Measurements from ENCODE around the gene ZNF441.
"Not testable (repeated sequence)": the region's sequence is repeated elsewhere in the genome, so short reads cannot be mapped to it uniquely, and the experiment has no call there.

ZNF441 gene

DNA sequence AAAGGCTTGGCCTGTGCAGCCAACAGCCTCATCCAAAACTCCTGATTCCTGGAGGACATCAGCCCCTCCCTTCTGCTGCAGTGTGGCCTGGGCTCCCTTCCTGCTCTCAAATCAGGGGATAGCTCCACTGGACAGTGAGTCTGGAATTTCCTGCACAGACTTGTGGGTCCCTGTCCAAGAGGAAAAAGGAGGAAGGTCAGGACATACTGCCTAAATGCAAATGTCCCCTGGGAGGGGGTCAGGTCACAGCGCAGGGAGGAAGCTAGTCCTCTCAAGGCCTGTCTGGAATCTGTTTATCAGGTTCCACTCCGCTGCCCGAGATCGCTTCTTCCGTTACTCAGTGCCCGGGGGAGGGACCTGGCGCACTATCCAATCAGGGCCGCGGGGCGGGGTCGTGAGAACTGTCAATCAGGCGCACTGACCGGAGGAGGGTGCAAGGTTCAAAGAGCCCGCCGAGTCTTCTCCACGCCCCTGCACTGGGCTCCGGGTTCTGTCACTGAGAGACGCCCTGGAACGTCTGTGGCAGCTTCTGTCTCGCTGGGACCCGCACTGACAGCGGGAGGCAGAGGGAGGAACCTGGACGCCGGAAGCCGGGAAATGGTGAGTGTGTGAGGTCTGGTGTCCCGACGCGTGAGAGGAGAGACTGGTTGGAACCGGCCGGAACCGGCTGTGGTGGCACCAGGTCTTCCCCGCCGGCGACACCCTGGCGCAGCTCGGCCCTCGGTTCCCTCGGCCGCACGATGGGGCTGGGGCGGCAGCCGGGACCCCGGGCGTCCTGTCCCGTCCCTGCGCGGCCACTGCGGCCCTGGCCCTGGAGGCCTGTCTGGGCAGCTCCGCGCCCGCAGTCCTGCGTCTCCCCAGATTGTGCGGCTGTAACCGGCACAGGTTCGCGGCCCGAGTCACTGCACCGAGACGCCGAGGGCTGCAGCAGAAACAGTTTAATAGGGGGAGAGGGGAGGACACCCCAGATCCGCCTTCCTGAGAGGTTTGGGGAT, at the start of gene ZNF441:
TSS of gene ZNF441 (plus strand) at position 404 of the 995 bp plus-strand sequence. CDS start at position 598, 194 bp downstream.
- DNase-seq (ENCODE audit: low read depth): peak; percentile 90

DNA sequence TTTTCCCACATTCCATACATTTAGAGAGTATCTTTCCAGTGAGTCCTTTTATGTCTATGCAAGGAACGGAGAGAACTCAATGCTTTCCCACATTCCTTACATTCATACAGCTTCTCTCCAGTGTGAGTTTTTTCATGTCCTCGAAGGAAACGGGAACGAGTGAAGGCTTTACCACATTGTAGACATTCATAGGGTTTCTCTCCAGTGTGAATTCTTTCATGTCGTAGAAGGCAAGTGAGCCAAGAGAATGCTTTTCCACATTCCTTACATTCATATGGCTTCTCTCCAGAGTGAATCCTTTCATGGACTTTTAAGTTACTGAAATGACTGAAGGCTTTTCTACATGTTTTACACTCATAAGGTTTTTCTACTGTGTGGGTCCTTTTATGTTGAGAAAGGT, 45.1 kb upstream of the ZNF441 start:
- DNase-seq (ENCODE audit: low read depth): no peak

DNA sequence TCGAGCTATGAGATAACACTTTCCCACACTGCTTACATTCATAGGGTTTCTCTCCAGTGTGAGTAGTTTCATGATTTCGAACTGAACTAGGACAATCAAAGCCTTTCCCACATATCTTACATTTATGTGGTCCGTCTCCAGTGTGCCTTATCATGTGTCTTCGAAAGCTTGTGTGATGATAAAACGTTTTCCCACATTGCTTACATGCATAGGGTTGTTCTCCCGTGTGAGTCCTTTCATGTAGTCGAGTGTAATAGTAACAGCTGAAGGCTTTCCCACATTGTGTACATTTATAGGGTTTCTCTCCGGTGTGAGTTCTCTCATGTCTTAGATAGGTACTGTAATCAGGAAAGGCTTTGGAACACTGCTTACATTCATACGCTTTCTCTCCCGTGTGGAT, 44.4 kb upstream of the ZNF441 start:
- no peak for DNase-seq (ENCODE audit: low read depth)

DNA sequence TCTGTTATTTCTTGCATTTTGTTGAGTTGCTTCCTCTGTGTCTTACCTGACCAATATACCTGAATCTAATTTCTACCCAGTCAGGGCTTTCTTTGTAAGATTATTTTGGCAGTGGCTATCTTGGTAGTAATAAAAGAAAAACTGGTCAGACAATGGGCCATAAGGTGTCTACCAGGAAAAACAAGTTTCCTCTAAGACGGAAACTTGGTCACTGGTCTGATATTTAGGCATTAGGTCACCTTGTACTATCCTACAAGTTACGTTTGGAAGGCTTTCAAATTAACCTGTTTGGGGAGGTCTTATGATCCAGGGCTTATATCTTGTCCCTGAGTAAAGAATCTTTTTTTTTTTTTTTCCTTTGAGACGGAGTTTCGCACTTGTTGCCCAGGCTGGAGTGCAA, 37.2 kb upstream of the ZNF441 start:
- no peak for DNase-seq (ENCODE audit: low read depth)

DNA sequence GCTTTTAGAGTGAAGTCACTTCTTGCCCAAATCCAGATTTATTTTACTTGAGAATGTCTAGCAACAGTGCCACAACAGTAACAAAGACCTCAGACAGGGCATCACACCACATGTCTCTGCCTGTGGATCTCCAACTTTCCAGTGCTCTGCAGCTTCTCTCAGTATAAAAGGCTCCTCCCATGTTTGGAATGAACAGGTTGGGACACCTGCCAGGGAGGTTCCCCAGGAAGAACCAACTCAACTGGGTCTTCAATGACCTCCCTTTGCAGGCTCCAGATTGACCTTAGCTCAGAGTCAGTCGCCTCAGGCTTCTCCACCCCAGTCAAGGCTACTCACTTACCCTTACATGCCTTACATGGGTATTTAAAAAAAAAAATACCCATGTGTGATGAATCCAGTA, 31.4 kb upstream of the ZNF441 start:
- no peak for DNase-seq (ENCODE audit: low read depth)

DNA sequence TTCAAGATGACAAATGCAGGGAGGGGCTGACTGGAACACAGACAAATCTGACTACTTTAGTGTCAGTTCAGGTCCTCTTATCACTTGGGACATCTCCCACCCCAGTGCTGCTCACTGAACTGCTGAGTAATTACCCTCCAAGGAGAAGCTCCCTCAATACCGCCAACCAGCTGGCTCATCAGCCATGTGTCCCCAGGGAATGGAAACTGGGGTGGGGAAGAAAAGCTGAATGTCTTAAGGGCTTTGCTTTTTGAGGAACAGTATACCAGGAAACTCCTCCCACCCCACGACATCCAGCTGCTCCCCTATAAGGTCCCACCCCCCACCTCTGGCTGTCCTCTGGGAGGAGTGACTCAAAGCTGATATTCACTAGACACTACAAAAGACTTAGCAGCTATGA, 30.1 kb upstream of the ZNF441 start:
- no peak for DNase-seq (ENCODE audit: low read depth)

DNA sequence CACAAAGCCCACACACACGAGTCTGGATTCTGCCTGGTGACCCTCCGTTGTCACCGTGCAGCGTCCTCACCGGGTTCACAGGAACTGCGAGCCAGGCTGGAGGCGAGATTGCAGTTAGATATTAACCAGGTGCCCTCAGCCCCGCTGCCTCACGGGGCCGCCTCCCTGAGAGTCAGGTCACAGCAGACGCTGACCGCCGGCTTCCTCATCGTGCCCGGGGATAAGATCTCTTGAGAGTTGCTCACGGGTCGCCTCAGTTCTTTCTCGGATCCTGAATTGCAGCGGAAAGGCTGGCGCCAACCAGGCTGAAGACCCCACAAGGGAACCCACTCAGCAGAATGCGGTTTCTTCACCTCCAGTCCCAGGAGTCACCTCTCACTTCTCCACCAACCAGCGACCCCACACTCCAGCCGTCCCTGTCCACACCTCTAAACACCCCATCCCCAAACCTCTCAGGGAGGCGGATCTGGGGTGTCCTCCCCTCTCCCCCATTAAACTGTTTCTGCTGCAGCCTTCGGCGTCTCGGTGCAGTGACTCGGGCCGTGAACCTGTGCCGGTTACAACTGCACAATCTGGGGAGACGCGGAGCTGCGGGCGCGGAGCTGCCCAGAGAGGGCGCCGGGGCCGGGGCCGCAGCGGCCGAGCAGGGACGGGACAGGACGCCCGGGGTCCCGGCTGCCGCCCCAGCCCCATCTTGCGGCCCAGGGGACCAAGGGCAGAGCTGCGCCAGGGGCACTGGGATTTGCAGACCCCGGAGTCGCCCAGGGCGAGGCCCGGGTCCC, 28.6 kb upstream of the ZNF441 start:
- no peak for DNase-seq (ENCODE audit: low read depth)

DNA sequence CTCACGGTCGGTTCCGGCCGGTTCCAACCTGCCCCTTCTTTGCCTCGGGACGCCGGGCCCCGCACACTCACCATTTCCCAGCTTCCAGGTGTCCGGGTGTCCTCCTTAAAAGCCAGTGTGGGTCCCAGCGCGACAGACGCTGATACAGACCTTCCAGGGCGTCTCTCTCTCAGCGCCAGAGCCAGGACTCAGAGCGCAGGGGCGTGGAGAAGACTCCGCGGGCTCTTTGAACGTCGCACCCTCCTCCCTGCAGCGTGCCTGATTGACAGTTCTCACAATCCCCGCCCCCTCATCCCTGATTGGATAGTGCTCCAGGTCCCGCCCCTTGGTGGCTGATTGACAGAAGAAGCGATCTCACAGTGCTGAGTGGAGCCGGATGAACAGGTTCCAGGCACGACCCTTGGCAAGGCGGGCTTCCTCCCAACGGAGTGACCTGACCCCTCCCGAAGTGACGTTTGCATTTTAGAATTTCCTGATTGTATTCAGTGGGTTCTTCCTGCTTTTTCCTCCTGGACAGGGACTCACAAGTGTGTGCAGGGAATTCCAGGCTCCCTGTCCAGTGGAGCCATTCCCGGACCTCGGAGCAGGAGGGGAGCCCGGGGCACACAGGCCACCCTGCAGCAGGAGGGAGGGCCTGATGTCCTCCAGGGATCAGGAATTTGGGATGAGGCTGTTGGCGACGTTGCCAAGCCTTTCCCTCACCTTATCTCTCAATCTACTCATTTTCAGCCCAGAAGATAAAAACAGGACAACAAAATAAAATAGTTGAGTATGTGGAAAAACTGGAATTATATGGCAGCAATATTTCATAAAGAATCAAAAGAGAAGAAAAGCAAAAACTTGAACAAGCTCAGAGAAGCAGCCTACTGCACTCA, 27.8 kb upstream of the ZNF441 start, which contains the start of gene ZNF823:
TSS of gene ZNF823 (minus strand) at position 201 of the 875 bp plus-strand sequence. CDS start at position 74, 127 bp downstream.
- DNase-seq (ENCODE audit: low read depth): peak; percentile 97

DNA sequence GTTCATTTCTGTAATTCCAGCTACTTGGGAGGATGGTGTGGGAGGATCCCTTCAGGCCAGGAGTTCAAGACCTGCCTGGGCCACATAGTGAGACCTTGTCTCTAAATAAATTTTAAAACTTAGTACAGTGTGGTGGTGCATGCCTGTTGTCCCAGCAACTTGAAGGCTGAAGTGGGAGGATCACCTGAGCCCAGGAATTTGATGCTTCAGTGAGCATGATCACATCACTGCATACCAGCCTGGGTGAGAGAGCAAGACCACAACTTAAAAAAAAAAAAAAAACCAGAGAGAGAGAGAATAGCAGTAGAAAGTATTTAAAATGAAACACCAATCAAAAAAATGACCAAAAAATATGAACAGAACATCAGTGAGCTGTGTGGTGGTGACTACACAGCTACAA, 20.9 kb upstream of the ZNF441 start:
- DNase-seq (ENCODE audit: low read depth): no peak

DNA sequence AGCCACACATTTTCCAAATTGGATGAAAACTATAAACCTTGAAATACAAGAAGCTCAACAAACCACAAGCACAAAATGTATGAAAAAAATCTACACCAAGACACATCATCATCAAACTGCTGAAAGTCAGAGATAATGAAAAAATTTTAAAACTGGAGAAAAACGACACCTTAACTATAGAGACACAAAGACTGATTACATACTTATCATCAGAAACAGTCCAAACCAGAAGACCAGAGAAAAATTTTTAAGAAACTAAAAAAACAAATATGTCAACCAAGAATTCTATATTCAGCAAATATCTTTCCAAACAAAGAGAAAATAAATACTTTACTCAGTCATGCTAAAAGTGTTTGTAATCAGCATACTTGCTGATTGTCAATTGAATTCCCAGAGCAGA, 19.5 kb upstream of the ZNF441 start:
- no peak for DNase-seq (ENCODE audit: low read depth)

DNA sequence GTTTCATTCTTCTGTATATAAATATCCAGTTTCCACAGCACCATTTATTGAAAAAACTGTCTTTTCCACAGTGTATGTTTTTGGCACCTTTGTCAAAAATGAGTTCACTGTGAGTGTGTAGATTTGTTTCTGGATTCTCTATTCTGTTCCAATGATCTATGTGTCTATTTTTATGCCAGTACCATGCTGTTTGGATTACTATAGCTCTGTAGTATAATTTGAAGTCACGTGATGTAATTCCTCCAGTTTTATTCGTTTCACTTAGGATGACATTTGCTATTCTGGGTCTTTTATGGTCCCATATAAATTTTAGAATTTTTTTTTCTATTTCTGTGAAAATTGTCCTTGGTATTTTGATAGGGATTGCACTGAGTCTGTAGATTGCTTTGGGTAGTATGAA, 17.0 kb upstream of the ZNF441 start:
- no peak for DNase-seq (ENCODE audit: low read depth)

DNA sequence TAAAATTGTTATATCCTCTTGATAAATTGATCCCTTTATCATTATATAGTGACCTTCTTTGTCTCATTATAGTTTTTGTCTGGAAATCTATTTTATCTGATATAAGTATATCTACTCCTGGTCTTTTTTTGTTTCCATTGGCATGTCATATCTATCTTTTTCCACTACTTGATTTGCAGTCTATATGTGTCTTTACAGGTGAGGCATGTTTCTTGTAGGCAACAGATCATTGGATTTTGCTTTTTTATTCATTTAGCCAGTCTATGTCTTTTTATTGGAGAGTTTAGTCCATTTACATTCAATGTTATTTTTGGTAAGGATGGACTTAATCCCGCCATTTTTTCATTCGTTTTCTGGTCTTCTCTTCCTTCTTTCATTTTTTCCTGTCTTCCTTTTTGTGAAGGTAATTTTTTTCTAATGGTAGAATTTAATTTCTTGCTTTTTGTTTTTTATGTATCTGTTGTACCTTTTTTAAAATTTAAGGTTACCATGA, 14.5 kb upstream of the ZNF441 start:
- no peak for DNase-seq (ENCODE audit: low read depth)

DNA sequence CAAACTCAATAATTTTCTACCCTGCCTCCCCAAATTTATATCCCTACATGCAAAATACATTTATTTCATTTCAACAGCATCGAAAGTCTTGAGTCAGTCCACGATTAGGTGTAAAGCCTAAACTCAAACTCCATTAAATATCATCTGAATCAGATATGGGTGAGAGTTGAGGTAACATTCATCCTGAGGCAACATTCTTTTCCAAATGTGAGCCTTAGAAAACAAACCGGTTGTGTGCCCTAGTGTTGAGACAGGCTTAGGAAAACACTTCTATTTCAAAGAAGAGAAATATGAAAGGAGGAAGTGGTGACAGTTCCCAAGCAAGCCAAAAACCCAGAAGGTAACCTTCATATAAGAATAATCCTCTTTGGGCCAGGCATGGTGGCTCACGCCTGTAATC, 12.1 kb upstream of the ZNF441 start:
- DNase-seq (ENCODE audit: low read depth): no peak

DNA sequence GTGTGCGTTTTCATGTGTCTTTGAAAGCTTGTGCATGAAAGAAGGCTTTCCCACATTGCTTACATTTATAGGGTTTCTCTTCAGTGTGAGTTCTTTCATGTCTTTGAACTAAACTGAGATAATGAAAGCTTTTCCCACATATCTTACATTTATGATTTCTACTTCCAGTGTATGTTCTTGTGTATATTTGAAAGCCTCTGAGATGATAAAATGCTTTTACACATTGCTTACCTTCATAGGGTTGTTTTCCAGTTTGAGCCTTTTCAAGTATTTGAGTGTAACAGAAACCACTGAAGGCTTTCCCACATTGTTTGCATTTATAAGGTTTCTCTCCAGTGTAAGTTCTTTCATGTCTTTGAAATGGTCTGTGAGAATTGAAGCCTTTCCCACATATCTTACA, 9.8 kb upstream of the ZNF441 start:
- DNase-seq (ENCODE audit: low read depth): no peak

DNA sequence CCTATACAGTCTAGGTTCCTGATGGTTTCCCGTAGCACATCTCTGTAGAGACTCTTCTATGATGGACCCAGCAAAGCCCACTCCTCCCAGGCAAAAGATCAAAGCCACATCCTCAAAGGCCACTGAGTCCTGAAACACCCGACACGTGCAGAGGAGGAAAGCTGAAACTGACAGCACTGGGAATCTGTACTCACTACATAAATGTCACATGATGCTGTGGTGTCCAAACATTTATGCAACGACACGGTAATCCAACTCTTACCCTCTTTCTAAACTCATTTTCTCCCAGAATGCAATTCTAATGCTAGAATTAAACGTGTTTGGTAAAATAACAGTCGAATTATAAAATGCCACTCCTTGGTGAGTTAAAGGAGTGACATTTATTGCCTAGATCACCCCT, 7.0 kb upstream of the ZNF441 start:
- DNase-seq (ENCODE audit: low read depth): no peak

DNA sequence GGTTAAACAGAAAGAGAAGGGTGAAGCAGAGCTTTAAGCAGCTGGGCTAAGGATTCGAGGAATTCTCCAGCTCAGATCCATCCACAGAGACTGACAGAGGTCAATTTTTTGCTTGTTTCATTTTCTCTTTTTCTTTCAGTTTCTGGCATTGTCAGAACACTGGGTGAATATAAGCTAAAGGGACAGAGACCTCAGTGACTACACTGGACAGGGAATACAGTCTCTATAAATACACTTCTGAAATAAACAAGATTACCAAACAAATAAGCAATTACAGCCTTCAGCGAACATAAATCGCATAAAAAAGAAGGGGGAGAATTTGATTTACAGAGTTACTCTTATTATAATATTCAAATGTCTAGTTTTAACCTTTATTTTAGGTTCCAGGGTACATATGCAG, 3.7 kb upstream of the ZNF441 start:
- DNase-seq (ENCODE audit: low read depth): no peak

DNA sequence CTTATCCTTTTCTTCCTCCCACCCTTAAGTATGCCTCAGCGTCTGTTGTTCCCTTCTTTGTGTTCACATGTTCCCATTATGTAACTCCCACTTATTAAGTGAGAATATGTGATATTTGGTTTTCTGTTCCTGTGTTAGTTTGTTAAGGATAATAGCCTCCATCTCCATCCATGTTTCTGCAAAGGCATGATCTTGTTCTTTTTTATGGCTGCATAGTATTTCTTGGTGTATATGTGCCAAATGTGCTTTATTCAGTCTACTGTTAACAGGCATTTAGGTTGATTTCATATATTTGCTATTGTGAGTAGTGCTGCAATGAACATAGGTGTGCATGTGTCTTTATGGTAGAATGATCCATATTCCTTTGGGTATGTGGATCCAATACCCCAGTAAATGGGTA, 3.2 kb upstream of the ZNF441 start:
- DNase-seq (ENCODE audit: low read depth): no peak

DNA sequence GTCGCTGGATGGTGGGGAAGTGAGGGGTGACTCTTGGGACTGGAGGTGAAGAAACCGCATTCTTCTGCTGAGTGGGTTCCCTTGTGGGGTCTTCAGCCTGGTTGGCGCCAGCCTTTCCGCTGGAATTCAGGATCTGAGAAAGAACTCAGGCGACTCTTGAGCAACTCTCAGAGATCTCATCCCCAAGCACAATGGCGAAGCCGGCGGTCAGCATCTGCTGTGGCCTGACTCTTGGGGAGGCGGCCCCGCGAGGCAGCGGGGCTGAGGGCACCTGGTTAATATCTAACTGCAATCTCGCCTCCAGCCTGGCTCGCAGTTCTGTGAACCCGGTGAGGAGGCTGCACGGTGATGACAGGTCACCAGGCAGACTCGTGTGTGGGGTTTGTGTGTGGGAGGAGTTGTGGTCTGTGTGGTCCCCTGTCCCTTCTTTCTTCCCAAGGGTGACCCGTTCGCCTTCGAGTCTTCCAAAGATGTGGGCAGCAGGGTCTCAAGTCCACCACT, 883 bp downstream of the ZNF441 start:
- peak; percentile 22 for DNase-seq (ENCODE audit: low read depth)

DNA sequence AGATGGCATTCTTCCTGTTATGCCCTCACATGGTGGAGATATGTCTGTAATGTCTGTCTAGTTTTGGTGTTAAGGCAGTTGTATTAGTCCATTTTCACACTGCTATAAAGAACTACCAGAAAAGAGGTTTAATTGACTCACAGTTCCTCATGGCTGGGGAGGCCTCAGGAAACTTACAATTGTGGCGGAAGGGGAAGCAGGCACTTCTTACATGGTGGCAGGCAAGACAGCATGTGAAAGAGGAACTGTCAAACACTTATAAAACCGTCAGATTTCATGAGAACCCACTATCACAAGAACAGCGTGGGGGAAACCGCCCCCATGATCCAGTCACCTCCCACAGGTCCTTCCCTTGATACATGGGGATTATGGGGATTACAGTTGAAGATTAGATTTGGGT, 3.2 kb downstream of the ZNF441 start:
- DNase-seq (ENCODE audit: low read depth): no peak

DNA sequence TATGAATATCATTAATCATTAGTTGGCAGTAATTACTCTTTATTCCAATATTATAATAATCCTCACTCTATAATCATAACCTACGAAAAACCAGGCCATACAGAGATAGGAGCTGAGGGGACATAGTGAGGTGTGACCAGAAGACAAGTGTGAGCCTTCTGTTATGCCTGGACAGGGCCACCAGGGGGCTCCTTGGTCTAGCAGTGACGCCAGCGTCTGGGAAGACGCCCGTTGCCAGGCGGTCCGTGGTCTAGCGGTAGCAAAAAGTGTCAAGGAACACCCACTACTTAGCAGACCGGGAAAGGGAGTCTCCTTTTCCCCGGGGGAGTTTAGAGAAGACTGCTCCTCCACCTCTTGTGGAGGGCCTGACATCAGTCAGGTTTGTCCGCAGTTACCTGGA, 4.7 kb downstream of the ZNF441 start:
- not testable (repeated sequence) for DNase-seq (ENCODE audit: low read depth)

DNA sequence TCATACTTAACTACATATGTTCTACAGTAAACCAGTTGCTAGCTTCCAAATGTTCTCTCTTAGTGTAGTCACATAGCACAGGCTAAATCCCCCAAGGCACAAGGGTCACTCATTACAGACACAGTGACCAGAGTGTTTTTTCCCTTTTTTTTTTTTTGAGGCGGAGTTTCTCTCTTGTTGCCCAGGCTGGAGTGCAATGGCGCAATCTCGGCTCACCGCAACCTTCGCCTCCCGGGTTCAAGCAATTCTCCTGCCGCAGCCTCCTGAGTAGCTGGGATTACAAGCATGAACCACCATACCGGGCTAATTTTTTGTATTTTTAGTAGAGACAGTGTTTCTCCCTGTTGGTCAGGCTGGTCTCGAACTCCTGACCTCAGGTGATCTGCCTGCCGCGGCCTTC, 9.9 kb downstream of the ZNF441 start:
- not testable (repeated sequence) for DNase-seq (ENCODE audit: low read depth)
